ENCODE data around the gene HDAC9. TPM values are rescaled to one million over a fixed set of nuclear protein-coding genes. Genes with fewer than 3 reads are reported as not detected.
A peak's percentile ranks its signal among the peaks of the same experiment; 100 is the strongest.

HDAC9 gene
- total RNA-seq, 2 donors from 2014 or later: 16.0 to 22.4 TPM

DNA sequence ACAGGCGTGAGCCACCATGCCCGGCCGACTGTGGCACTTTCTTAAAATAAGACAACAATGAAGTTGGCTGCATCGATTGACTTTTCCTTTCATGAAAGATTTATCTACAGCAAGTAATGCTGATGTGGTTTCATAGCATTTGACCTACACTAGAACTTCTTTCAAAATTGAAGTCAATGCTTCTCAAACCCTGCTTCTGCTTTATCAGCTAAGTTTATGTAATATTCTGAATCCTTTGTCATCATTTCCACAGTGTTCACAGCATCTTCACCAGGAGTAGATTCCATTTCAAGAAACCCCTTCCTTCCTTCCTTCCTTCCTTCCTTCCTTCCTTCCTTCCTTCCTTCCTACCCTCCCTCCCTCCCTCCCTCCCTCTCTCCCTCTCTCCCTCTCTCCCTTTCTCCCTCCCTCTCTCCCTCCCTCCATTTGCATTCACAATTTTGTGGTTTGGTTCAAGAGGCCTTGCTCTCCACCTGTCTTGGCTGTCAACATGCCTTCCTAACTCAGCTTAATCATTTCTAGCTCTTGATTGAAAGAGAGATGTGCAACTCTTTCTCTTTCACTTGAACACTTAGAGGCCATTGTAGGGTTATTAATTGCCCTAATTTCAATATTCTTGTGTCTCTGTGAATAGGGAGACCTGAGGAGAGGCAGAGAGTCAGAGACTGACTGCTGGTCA is 52.1 kb downstream of the HDAC9 start:
- ATAC-seq (no peak), DNase-seq (no peak)
- intact Hi-C loops (cut with DNase I): no loop called here

GRCh38 chr7:18548534-18548933 is 53.0 kb downstream of the HDAC9 start:
- DNase-seq (no peak), ATAC-seq (no peak)
- intact Hi-C loops (cut with DNase I): no loop called here

DNA sequence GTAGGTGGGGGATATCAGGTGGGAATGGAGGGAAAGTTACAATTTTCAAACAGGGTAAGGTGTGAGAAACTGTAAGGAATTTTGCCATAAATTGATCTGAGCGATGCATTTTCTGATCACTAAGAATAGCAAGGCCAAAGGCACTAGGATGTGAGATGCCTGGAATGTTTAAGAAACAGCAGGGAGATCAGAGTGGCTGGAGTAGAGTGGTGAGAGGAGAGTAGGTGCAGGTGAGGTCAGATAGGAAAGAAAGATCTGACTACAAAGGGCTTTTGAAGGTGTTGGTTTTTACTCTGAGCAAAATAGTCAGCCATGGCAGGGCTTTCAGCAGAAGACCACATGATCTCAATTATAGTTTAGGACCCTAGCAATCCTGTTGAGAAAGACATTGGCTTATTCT is 55.0 kb downstream of the HDAC9 start:
- intact Hi-C loops (cut with DNase I): no loop called here
- no peak for DNase-seq
- ATAC-seq: no peak

DNA sequence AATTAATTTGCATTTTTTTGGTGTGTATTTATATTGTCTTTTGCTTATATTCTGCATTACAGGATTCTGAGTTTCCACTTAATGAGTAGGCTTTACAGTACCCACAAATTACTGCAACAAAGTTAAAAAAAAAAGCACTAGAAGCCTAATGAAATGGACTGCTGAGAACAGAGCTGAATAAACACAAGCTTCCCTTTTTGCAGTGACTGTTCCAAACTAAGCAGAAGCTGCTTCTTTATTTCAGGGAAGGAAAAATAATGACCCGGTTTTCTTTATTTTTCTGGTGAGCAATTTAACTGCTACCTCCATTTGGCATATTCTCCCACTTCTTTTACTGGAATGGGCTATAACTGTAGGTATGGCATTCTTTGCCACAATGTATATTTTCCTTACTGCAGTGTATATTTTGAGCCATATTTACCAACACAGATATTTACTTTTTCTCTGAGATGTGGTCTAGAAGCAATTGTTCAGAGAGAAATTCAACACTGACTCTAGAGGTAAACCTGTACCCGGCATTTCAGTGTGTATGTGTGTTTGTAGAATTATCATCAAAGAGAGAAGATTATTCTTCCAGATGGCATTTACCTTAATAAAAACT is 56.9 kb downstream of the HDAC9 start:
- intact Hi-C loops (cut with DNase I): no loop called here
- DNase-seq (no peak), ATAC-seq (peak in 1 of 2 donors; percentile 31)

DNA sequence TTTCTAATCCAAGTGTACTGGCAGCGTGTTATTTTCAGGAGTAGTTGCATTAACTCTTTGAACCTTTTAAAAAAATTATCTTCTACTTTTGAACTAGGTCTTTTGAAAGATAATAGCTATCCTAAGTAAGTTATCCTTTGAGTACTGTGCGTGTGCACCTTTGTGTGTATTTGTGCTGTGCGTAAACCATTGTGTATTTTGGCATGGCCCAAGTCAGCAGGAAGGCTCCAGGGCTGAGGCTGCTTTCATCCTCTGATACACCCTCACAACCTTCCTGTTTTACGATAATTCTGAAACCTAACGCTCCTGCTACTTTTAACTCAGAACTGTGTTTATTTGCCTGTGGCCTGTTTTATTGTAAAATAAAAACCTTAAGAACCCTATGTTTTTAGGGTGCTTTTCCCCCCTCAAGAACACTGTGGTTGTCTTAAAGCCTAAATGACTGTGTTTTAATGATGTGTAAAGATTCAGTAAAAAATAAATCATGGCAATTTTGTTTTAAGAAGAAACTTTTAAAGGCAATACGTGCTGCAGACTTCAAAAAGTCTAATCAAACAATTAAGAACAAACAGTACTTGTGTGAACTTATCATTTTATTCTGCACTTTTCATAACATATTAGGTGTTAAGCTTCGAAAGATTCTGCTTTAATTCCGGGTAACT is 57.5 kb downstream of the HDAC9 start:
- intact Hi-C loops (cut with DNase I): no loop called here
- peak in 1 of 2 donors; percentile 50 for ATAC-seq

DNA sequence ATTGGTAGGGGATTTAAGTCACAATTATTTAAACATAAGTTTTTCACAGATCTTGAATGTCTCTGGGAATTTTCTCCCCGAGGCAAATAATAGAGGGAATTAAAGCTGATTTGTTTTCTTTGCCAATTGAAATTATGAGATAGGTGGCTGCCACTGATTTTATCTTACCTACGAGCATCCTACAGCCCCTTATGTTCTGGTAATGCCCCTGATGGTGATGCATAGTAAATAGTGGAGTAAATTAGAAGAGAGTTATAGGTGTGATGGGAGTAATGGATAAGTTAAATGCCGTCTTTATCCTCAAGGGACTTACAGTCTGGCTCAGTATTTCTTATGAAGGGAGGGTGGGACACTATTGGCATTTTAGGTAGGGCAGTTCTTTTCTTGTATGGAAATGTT is 58.1 kb downstream of the HDAC9 start:
- no peak for ATAC-seq
- intact Hi-C loops (cut with DNase I): no loop called here

More for the DNA sequence above, 57.5 kb downstream of the HDAC9 start:
- DNase-seq: no peak

GRCh38 chr7:18555120-18555519 is 59.6 kb downstream of the HDAC9 start:
- no peak for ATAC-seq
- intact Hi-C loops (cut with DNase I): no loop called here
- no peak for DNase-seq

More for the DNA sequence above, 58.1 kb downstream of the HDAC9 start:
- DNase-seq: no peak

DNA sequence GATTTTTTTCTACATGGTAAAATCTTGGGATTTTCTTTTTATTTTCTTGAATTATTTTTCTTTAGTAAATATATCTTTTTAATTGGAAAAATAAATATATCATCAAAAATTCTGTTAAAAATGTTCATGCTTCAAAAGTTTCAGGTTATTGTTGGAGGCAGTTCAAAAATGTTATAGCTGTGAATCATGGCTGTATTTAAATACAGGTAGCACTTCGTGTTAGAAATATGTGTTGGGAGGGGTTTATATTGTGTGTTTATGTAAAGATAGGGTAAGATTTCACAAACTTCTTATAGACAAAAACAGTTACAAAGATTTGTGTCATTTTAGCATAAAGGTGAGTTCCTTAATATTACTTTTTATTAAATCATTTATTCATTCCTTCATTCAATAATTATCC is 60.4 kb downstream of the HDAC9 start:
- intact Hi-C loops (cut with DNase I): no loop called here
- no peak for ATAC-seq
- DNase-seq: no peak

DNA sequence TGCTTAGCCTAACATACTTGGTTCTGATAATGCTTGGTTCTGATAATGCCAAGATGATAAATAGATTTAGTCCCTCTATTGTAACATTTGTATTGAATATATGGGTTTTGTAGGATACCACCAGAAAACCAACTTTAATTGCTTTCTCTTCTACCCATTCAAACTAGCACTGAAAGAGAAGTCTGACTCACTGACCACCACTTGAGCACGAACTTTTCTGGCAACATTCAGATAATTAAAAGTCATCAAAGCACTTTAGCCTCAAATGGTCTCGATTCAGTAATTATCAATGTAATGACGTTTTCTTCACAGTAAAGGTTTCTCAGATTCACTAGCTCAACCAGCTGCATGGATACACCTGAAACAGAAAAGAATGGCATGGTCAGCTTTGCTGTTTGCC is 63.0 kb downstream of the HDAC9 start:
- no peak for ATAC-seq
- DNase-seq: no peak
- intact Hi-C loops (cut with DNase I): no loop called here

GRCh38 chr7:18558910-18559309 is 63.4 kb downstream of the HDAC9 start:
- DNase-seq: no peak
- ATAC-seq: no peak
- intact Hi-C loops (cut with DNase I): no loop called here

GRCh38 chr7:18559756-18560155 is 64.2 kb downstream of the HDAC9 start:
- DNase-seq (no peak), ATAC-seq (no peak)
- intact Hi-C loops (cut with DNase I): no loop called here

DNA sequence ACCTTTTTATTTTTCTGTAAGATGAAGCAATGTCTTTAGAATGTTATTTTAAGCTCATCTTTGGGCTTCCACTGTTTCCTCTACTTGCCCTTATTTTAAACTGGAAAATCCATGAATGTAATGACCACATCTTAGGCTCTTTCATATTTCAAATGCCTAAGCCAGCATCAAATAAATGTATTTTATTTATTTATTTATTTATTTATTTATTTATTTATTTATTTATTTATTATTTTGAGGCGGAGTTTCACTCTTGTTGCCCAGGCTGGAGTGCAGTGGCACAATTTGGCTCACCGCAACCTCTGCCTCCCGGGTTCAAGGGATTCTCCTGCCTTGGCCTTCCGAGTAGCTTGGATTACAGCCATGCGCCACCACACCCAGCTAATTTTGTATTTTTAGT is 69.2 kb downstream of the HDAC9 start:
- intact Hi-C loops (cut with DNase I): no loop called here
- ATAC-seq: no peak
- DNase-seq: no peak

DNA sequence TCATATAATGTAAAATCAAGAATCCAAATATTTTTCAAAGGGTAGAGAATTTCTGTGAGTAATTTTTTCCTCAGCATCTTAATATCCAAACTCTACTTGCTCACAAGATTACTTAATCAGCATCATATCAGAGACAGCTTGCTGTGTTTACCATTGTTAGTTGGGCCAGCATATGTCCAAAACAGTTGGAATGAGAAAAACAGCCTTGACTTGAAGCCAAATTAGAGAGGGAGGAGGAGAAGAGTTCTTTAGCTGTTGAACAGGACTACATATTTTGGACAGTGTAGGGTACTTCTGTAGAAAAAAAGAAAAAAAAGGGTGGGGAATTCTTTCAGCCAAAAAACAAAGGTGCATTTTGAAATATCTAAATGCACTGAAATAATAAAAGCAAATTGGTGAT is 69.8 kb downstream of the HDAC9 start:
- no peak for DNase-seq
- ATAC-seq: no peak
- intact Hi-C loops (cut with DNase I): no loop called here

DNA sequence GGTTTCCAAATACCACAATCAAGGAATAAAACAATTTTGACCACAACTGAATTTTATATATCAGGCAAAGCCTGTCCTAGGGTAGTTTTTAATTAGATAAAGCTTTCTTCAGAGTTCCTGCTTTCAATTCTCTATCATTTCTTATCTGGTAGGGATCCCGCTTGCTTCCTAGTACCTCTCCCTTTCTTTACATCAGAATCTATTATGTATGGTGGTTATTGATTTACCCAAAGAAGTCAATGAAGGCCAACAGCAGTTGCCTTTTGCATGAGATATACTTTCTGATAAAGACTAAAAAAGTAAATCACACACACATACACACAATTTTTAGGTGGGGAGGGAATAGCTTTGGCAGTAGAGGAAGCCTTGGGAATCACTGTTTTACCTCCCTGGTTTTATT is 70.7 kb downstream of the HDAC9 start:
- DNase-seq (no peak), ATAC-seq (no peak)
- intact Hi-C loops (cut with DNase I): no loop called here

DNA sequence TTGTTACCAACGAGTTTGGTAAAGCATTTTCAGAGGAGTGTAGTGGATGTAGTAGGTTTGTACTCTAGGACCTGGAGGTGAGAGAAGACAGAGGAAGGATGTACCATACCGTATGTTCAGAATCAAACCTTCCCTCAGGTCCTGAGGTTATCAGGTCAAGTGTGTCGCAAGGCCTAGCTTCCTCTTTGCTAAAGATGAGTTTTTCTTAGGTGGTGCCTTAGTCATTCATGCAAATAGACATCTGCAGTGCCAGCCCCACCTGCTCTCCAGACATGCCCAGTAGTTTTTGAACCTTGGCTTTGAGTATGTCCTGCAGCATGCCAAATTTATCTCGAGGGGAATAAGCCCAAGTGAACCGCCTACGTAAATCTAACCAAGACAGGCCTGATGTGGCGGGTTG is 71.3 kb downstream of the HDAC9 start:
- DNase-seq (no peak), ATAC-seq (no peak)
- intact Hi-C loops (cut with DNase I): no loop called here

DNA sequence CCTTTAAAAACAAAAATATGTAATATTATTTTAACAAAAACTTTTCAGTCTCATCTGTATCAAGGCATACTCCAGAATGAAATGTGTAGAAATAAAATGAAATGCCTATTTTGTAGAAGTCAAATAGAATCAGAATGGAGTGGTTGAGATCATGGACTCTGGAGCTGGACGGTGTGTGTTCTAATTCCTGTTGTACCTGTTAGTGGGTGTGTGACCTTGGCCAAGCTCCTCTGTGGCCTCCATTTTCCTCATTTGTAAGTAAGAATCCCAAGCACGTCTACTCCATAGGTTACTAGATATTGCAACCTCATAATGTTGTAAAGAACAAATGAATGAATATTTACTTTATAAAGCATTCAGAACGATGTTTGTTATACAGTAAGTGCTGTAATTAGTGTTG is 74.9 kb downstream of the HDAC9 start:
- DNase-seq: no peak
- no peak for ATAC-seq
- intact Hi-C loops (cut with DNase I): loop anchor here (5.0 to 10.0 kb wide), 2 partner anchors 216 to 218 kb away; no protein-coding TSS in a partner anchor

GRCh38 chr7:18570890-18571478 is 75.4 kb downstream of the HDAC9 start:
- intact Hi-C loops (cut with DNase I): loop anchor here (5.0 to 10.0 kb wide), 2 partner anchors 216 to 219 kb away; no protein-coding TSS in a partner anchor
- no peak for DNase-seq
- no peak for ATAC-seq

GRCh38 chr7:18572154-18572553 is 76.6 kb downstream of the HDAC9 start:
- DNase-seq (no peak), ATAC-seq (no peak)
- intact Hi-C loops (cut with DNase I): loop anchor here (5.0 to 10.0 kb wide), 2 partner anchors 217 to 220 kb away; no protein-coding TSS in a partner anchor

GRCh38 chr7:18572885-18573284 is 77.3 kb downstream of the HDAC9 start:
- DNase-seq: no peak
- intact Hi-C loops (cut with DNase I): loop anchor here (5.0 to 10.0 kb wide), 2 partner anchors 218 to 221 kb away; no protein-coding TSS in a partner anchor
- ATAC-seq: no peak

Measured in left cardiac atrium (tissue), 4 donors.